COR-L47 (cell line): Measurements from ENCODE around the gene ASIC3.
"Not testable (repeated sequence)": the region's sequence is repeated elsewhere in the genome, so short reads cannot be mapped to it uniquely, and the experiment has no call there.

Experiments
- DNase-seq: peaks from one replicate; lab custom pipeline; 2025; lab: John Stamatoyannopoulos, UW

Gene ASIC3

GRCh38 chr7:151032936-151033863 lies 15.1 kb upstream of the ASIC3 start:
- no peak for DNase-seq

GRCh38 chr7:151033864-151034249 lies 14.5 kb upstream of the ASIC3 start:
- no peak for DNase-seq

- DNase-seq, result no peak
Measured at GRCh38 chr7:151034312-151035025, 13.9 kb upstream of the ASIC3 start.

GRCh38 chr7:151035026-151035717 lies 13.2 kb upstream of the ASIC3 start:
- DNase-seq, result no peak

- no peak for DNase-seq
Measured at GRCh38 chr7:151035902-151036301, 12.4 kb upstream of the ASIC3 start.

GRCh38 chr7:151038951-151039849 lies 9.1 kb upstream of the ASIC3 start:
- peak; percentile 11 for DNase-seq

- DNase-seq, result no peak
Measured at GRCh38 chr7:151039850-151040548, 8.3 kb upstream of the ASIC3 start.

- DNase-seq, result no peak
Measured at GRCh38 chr7:151040616-151041375, 7.5 kb upstream of the ASIC3 start.

GRCh38 chr7:151043449-151043848 lies 4.9 kb upstream of the ASIC3 start:
- DNase-seq, result not testable (repeated sequence)

GRCh38 chr7:151043959-151044358 lies 4.4 kb upstream of the ASIC3 start:
- no peak for DNase-seq

GRCh38 chr7:151045262-151045661 lies 3.1 kb upstream of the ASIC3 start:
- DNase-seq, result no peak

- DNase-seq, result no peak
Measured at GRCh38 chr7:151045967-151046366, 2.4 kb upstream of the ASIC3 start.

GRCh38 chr7:151046603-151047573 lies 1.4 kb upstream of the ASIC3 start:
- no peak for DNase-seq

- DNase-seq, result no peak
Measured at GRCh38 chr7:151048911-151049463, 656 bp downstream of the ASIC3 start.

- no peak for DNase-seq
Measured at GRCh38 chr7:151051108-151051507, 2.8 kb downstream of the ASIC3 start.

GRCh38 chr7:151053096-151053495 lies 4.8 kb downstream of the ASIC3 start:
- DNase-seq, result no peak

GRCh38 chr7:151053751-151054150 lies 5.4 kb downstream of the ASIC3 start:
- no peak for DNase-seq

- DNase-seq, result no peak
Measured at GRCh38 chr7:151056283-151056665, 7.9 kb downstream of the ASIC3 start.
